Activated T-cell treated with anti-CD3 and anti-CD28 coated beads, Interleukin-2, amount 50 U/mL, for 1 hour (primary cell): ENCODE data around the gene GPR12.

Experiments
- DNase-seq: peaks from one replicate; pipeline ENCODE4 v3.0.0-alpha.2; 2020

Gene GPR12, protein sequence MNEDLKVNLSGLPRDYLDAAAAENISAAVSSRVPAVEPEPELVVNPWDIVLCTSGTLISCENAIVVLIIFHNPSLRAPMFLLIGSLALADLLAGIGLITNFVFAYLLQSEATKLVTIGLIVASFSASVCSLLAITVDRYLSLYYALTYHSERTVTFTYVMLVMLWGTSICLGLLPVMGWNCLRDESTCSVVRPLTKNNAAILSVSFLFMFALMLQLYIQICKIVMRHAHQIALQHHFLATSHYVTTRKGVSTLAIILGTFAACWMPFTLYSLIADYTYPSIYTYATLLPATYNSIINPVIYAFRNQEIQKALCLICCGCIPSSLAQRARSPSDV

DNA sequence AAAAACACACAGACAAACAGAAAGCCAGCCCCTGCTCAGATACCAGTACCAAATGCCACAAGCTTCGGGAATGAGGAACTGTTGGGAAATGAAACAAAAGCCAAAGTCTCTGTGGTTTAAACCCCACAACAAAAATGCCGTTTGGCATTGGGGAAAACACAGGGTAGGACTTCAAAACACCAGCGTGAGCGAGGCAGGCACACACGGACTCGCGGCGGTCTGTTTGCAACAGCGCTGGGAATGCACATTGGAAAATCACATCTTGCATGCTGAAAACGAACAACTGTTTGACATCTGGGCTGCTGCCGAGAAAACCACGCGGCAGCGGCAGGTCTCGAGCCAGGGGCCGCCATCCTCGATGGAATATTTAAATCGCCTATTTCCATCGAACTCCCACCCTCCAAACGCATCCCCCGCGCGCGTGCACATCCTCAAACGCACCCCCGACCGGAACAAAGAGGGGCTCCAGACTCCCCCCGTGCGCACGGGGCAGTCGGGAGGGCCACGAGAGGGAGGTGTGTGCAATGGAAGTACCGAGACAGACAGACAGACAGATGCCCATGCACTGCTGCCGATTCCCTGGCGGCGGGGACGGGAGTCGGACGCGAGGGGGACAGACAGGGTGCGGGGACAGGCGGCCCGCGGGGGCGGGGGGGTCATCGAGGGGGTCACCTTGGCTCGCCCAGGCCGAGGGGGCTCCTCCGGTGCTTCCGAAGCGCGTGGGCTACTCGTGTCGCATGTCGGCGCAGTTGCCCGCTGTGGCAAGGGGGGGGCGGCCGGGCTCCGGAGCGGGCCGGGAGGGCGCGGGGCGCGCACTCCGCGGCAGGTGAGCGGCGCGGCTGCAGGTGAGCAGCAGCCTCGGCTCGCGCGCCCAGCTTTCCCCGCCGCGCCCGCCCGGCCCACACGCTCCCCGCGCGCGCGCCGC is at the start of gene GPR12:
GPR12 (minus strand) TSS at position 880 of the 925 bp plus-strand sequence. CDS start 959 bp downstream, outside the sequence.
- DNase-seq = no peak

DNA sequence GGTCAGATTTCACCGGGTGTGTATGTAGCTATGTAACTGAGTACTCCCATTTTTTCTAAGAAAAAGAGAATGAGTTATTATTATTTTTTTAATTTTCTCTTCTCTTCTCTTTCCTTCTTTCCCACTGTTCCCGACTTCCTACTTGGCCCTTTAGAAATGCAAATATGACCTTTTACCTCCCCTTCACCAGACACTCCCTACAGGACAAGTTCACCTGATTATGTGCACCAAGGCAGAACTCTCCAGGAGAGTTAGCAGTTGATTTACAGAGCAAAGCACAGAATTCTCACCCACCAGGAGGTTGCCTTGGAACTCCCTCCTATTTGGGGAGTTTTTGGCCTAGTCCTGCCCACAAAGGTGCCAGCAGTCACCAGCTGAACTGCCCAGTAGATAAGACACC is 49.5 kb upstream of the GPR12 start:
- no peak for DNase-seq

DNA sequence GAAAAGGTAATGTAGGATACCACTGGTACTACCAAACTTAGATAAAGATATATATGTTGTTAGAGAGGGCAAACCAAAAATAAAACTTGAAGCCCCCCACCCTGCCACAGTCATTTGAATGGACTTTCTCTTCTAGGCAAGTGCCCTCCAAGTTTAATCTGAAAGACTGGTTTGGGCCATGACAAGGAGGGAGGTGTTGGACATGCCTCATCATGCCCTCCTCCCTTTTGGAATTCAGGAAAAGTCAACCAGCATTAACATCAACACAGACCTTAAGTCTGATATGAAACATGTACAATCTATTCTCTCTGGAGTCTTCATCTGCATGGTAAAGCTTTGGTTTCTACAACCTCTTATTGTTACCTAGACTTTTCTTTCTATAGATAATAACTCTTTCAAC is 46.3 kb upstream of the GPR12 start:
- no peak for DNase-seq

DNA sequence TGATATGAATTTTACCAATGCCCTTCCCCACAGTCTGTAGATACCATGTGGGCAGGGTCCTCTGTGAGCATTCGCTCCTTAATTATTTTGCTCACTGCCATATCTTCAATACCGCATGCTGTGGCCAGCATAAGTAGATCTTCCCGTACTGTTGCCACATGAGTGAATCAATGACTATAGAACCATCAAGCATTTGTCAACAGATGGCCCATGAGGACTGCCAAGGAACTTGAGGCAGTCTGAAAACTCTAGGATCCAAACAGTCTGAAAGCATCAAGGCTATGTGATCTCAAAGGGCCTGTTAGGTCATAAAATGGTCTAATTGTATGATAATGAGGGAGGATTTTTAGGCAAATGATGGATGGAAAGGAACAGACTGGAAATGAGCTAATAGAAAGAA is 27.4 kb upstream of the GPR12 start:
- no peak for DNase-seq

DNA sequence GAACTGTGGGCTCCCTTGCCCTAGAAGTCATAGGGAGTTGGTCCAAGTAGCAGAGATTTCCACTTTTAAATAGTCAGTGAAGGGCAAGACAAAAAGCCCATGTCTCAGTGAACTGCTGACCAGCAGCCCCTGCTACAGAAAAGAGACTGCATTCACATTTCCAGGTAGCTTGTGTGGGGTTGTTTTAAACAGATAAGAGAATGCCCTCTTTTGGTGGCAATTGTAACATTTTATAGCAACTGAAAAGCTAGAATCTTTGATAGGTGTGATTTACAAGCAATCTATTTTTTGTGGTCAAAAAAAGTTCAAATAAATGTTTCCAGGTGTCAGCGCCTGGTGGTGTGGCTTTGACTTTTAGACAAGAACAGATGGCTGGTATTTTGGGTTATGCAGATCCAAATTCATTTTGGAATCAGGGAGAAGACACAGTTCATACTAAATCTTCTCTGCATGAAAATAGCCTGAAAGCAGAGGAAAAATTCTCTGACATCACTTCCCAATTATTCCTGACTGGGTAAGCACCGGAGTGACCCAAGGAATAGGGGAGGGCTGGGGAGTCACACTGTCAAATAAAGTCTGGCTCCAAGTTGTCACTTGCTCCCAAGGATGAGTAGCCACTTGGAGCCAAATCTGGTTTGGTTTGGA is 26.2 kb upstream of the GPR12 start:
- DNase-seq = no peak

DNA sequence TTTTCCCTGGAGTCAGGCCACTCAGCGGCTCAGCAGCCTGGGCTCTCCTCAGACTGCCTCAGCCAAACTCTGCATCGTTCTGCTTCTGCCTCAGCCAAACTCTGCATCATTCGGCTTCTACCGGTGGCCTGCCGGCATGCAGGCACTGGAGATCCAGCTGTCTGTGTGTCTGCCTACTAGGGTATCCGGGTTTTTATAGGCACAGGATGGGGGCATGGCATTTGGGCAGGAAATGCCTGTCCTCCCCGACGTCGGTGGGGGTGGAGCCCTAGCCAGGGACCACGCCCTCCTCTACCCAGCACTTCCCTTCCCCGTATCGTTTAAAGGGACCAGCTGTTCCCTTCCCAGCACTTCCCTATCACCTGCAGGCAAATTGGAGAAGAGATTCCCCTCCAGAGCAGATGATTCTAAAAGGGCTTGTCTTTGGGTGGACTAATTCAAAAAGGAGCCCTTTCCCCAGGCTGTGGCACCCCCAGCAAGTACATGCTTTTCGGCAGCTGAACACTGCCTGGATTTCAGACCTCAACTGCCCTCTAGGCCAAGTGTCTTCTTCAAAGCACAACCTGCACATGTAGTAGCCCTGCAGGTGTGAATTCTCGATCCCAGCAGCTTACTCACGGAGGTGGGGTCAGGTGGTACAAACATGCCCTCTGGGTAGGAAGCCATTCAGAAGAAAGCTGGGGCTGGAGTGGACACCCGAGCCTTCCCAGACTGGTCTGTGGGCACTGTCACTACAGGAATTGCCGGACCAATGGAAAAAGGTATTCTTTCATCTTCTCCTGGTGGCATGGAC is 25.4 kb upstream of the GPR12 start:
- DNase-seq = peak; percentile 54

DNA sequence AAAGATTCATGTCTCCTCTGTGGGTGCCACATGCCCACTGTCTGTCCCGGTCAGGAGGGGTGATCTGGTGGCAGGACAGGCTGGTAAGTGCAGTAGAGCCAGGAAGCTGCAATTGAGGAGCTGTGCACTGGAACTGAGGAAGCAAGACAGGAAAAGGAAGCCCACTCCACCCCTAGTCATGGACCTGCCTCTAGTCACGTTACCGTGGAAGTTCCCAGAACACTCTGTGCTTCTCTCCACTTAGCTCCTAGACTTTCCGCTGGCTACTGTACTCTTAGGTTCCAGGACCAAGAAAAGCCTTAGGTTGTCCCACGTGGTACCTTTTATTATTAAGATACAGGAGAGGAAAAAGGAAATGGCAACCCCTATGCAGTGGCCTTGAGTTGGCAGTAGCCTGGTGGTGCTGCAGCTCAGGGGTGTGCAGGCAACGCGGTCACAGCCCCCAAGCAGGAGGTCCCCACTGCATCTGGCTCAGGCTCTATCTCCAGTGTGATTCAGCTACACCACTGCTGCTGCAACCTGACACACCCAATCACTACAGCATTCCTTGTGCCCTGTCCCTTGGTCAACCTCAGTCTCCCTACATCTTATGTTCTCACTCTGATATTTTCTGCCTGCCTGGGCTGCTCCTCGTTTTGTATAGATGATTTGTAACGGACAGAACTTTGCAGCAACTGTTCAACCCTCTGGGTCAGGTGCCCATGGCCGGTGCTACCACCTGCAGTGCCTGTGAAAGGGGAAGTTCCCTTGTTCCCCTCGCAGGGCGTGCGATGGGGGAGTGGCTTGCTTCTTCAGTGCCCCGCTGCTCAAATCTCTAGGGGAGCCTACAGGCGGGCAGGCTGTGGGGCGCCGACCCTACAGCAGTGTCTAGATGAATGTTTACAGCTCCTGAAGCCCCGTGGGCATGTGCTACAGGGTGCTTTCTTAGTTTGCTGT is 24.4 kb upstream of the GPR12 start:
- DNase-seq = peak; percentile 29

DNA sequence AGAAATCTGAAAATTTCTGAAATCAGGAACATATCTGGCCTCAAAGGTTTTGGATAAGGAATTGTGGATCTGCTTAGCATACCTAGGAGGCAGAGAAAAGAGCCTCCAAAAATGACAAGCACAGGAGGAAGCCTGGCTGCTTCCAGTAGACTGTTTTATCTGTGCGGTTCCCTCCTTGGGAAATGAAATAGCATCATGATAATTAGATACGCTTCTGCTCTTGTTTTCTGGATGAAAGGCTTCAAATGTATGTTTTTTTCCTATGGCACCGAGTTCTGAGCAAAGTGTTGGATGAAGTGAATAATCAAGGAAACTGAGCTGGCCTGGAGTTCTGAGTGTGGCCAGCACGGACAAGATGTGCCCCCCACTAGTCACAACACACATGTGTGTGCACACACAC is 19.8 kb upstream of the GPR12 start:
- DNase-seq = no peak

DNA sequence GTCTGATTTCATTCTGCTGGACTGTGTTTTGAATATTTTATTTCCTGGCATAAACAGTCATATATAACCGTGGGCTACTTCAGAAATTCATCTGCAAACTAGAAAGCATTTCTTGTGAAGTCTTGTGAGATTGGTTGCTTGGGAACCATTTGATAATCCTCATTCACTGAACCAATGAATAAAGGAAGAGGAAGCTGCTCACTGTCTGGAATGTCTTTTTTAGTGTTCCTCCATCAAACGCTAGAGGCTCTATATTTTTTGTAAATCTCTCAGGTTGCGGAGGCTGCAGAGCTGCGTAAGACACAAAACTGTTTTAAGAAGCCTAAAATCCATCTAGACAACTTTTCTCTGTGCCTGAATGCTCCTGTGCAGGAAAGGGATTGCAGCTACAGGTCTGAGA is 18.7 kb upstream of the GPR12 start:
- DNase-seq = no peak

DNA sequence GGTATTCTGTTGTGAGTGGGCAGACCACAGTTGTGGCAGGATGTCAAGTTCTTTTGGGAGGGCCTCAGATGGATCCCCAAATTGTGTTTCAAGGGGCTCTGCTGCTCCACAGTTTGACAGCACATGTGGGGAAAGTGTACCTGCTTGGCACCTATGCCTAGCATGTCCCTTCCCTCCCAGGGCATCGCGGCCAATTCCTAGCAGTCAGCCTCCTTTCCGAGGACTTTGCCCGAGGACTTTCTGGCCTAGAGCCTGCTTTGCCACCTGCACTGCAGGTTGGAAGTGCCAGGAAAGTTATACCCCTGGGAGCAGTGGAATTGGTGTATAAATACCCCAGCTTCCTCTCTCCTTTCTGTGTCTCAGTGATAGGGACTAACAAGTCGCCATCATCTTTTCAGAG is 11.9 kb upstream of the GPR12 start:
- DNase-seq = no peak

DNA sequence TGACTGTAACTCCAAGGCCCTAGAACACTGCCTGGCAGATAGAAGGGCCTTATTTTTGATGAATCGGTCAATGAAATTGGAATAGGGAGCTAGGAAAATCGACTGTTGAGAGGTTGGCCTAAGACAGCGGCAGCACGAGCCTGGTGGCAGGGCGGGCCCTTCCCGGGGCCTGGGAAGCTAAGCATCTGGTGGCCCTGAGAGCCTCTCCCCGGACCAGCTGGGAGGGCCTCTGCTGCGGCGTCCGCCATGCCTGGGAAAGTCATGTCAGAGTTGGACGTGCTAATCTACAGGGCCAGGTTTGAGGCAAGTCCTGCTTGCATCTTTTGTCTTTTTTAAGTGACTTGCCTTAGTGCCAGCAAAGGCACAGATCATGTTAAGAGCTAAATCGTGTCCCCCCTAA is 11.2 kb upstream of the GPR12 start:
- DNase-seq = no peak

DNA sequence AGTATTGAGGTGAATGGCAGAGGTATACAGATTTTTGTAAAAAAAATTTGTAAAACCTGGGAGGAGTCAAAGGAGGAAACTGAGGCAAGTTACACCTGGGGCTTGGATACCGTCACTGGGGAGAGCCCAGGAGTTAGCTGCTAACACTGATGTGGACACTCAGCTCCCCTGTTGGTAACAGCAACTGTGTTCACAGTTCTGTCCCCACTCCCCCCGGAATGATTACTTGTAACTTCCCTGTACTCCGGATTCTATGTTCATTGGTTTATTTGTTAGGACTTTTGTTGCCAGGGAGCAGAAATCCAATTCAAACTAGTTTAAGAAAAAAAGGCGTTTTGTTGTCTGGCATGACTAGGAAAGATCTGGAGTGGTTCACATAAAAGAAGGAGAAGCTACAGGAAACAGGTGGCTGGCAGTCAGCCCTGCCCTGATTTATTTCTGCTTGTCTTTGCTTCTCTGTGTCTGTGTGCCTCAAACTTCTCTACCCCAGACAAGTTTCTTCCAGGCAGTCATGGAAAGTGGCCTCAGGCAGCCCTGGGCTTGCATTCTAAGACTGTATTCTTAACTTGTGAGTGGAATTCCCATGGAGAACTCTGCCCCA is 2.3 kb upstream of the GPR12 start:
- no peak for DNase-seq

DNA sequence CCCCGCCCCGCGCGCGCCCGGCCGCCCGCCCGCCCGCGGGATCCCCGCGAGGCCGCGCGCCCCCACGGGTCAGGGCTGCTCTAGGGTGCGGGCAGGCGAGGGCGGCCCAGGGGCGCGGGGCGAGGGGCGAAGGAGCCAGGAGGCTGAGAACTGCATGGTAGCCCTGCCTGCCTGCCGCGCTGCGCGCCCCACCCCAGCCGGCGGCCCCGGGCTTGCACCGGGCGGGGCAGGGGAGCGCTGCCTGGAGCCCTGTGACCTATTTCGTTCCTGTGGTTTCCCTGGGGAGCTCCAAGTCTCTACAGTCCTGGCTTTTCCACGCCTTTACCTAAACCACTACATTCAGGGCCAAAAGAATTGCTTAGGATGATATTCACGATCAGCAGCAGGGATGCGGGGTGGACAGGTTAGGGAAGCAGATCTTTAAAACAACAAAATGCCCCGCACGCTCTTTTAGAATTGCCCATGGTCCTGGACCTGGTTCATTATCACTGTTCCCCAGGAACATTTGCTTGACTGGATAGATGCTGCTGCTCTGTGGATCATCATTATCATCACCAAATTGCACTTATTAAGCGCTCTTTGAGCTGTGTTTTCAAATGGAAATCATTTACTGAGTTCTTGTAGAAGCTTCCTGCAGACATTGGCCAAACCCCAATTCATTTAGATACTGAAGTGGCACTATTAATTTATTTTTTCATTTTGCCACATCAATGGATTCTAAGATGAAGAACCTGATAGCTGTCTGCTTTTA is 421 bp upstream of the GPR12 start:
- DNase-seq = no peak

DNA sequence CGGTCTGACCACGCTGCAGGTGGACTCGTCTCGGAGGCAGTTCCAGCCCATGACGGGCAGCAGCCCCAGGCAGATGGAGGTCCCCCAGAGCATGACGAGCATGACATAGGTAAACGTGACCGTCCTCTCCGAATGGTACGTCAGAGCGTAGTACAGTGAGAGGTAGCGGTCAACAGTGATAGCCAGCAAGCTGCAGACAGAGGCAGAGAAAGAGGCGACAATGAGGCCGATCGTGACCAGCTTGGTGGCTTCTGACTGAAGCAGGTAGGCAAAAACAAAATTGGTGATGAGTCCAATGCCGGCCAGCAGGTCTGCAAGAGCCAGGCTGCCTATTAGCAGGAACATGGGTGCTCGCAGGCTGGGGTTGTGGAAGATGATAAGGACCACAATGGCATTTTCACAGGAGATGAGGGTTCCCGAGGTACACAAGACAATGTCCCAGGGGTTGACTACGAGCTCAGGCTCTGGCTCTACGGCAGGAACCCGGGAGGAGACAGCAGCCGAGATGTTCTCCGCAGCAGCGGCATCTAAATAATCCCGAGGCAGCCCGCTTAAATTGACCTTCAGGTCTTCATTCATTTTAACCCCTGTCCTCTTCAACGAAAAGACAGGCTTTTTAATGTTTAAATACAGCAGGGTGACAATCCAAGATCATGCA is 1.2 kb downstream of the GPR12 start:
- no peak for DNase-seq

DNA sequence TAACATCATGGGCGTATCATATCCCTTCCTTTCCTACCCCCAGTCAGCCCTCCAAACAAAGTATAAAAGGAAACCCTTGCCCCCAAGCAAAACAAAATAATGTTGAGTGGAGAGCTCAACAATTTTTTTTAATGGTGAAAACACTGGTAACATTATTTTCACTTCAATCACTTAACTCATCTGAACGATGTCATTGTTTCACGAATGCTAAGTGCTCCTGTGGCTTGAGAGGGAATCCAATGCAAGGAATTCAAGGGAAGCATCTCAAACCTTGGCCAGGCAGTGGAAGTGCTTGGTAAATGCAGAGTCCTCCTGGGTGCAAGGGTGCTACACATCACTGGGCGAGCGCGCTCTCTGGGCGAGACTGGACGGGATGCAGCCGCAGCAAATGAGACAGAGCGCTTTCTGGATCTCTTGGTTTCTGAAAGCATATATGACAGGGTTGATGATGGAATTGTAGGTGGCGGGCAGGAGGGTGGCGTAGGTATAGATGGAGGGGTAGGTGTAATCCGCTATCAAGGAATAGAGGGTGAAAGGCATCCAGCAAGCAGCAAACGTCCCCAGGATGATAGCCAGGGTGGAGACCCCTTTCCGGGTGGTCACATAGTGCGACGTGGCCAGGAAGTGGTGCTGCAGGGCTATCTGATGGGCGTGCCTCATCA is 2.0 kb downstream of the GPR12 start:
- DNase-seq = no peak

DNA sequence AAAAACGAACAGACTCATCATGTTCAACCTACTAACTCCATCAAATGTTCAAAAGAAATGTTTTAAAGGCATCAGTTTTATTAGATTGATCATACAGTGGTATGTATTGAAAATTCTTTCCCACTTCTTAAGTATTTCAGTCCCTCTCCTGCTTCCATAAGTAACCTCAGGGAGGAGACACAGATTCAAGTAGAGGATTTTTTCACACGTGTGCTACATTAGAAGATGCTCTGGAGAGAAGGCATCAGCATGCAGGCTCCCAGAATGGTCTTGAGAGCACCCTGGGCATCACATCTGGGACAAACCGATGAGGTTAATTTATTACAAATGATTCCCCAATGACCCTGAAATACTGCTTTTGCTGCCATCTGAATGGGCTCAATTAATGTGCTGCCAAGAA is 3.6 kb downstream of the GPR12 start:
- no peak for DNase-seq

DNA sequence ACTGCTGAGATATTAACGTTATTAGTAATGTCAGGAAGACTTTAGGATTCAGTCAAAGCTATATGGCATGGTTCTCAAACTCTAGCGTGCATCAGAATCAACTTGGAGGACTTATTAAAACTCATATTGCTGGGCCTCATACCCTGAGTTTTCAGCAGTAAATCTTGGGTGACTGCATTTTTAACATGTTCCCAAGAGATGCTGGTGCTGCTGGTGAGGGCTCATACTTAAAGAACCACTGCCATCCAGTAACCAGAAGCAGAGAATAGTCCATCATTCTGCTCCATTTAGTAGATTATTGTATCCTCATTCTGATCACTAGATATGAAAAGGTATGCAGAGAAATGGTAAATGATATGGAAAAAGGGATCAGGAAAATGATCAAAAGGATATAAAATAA is 7.9 kb downstream of the GPR12 start:
- DNase-seq = no peak

DNA sequence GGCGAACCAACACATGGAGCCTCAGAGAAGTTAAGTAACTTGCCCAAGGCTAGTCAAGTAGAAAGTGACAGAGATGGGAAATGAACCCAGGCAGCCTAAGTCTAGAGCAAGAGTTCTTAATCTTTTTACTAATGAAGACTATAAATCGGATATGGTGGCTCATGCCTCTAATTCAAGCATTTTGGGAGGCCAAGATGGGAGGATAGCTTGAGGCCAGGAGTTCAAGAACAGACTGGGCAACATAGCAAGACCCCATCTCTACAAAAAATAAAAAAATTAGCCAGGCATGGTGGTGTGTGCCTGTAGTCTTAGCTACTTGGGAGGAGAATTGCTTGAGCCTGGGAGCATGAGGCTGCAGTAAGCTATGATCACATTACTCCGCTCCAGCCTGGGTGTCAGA is 10.7 kb downstream of the GPR12 start:
- no peak for DNase-seq

DNA sequence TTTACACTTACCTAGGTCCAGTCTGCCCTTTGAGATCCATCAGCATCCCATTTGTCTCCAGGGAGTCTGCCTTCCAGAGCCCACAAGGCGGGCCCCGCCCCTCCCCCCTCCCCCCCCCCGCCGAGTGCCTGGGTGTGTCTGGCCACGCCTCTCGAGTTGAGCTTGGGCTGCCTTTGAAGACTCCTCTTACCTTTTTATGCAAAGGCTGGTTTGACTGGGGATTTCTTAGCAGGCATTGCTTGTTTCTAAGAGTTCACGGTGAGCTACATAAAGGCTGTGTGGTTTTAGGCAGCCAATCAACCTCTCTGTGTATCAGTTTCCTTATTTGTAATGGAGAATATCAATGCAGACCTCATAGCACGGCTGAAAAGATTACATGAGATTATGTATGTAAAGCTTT is 11.3 kb downstream of the GPR12 start:
- DNase-seq = no peak
